DMS153 treated with DMSO at 0.1 percent for 48 hours (cell line): ENCODE data around the gene PTHLH.

Experiments used
- DNase-seq: peaks from one replicate; lab custom pipeline; 2025; ENCODE audit not compliant: unreplicated experiment; lab: John Stamatoyannopoulos, UW

Gene PTHLH

GRCh38 chr12:27974735-27975221, 2.2 kb upstream of the PTHLH start:
- no peak for DNase-seq

GRCh38 chr12:27973487-27973890, 956 bp upstream of the PTHLH start:
- no peak for DNase-seq

- no peak for DNase-seq
These were observed 927 bp downstream of the PTHLH start for GRCh38 chr12:27971606-27972005.

- no peak for DNase-seq
These were observed 1.4 kb downstream of the PTHLH start for GRCh38 chr12:27971121-27971489.

GRCh38 chr12:27970401-27971120, 2.0 kb downstream of the PTHLH start:
- DNase-seq, result no peak

- peak; percentile 10 for DNase-seq
These were observed 2.7 kb downstream of the PTHLH start for GRCh38 chr12:27969624-27970400.

- no peak for DNase-seq
These were observed 3.4 kb downstream of the PTHLH start for GRCh38 chr12:27968972-27969623.

GRCh38 chr12:27967551-27968054, 4.9 kb downstream of the PTHLH start:
- no peak for DNase-seq

GRCh38 chr12:27966870-27967269, 5.7 kb downstream of the PTHLH start:
- no peak for DNase-seq

GRCh38 chr12:27965966-27966365, 6.6 kb downstream of the PTHLH start:
- no peak for DNase-seq

- no peak for DNase-seq
These were observed 7.1 kb downstream of the PTHLH start for GRCh38 chr12:27965411-27965810.

- DNase-seq, result no peak
These were observed 8.4 kb downstream of the PTHLH start for GRCh38 chr12:27964123-27964522.

- no peak for DNase-seq
These were observed 11.7 kb downstream of the PTHLH start for GRCh38 chr12:27960821-27961220.

- DNase-seq, result no peak
These were observed 13.9 kb downstream of the PTHLH start for GRCh38 chr12:27958675-27959074.

- DNase-seq, result no peak
These were observed 15.2 kb downstream of the PTHLH start for GRCh38 chr12:27957366-27957765.

- DNase-seq, result no peak
These were observed 18.7 kb downstream of the PTHLH start for GRCh38 chr12:27953817-27954216.

- no peak for DNase-seq
These were observed 19.2 kb downstream of the PTHLH start for GRCh38 chr12:27953348-27953747.

- DNase-seq, result no peak
These were observed 20.0 kb downstream of the PTHLH start for GRCh38 chr12:27952510-27952909.

GRCh38 chr12:27951898-27952297, 20.6 kb downstream of the PTHLH start:
- no peak for DNase-seq

- no peak for DNase-seq
These were observed 26.1 kb downstream of the PTHLH start for GRCh38 chr12:27946421-27946820.

GRCh38 chr12:27940756-27941402, 31.7 kb downstream of the PTHLH start:
- DNase-seq, result peak; percentile 43
